Endodermal cell (in vitro differentiated cells): Measurements from ENCODE around the gene HLA-DPB1. TPM values are rescaled to one million over a fixed set of nuclear protein-coding genes. Genes with fewer than 3 reads are reported as not detected.
A peak's percentile ranks its signal among the peaks of the same experiment; 100 is the strongest.

Source experiments
- DNase-seq: peaks from one replicate; pipeline ENCODE4 v3.0.0-alpha.2; 2017
- H3K27ac ChIP-seq: 2 replicates; pipeline ENCODE4 v1.5.1; 2013; ENCODE audit warnings: mild to moderate bottlenecking, low read depth, low read length, moderate library complexity
- H3K27me3 ChIP-seq: 2 replicates; pipeline ENCODE4 v1.6.1; 2013; ENCODE audit warnings: mild to moderate bottlenecking, low read length, moderate library complexity; ENCODE audit not compliant: insufficient read depth, control insufficient read depth, poor library complexity, severe bottlenecking
- H3K36me3 ChIP-seq: 2 replicates; pipeline ENCODE4 v1.7.0; 2013; ENCODE audit warnings: mild to moderate bottlenecking, low read length, moderate library complexity; ENCODE audit not compliant: control insufficient read depth, insufficient read depth
- H3K4me1 ChIP-seq: one replicate; pipeline ENCODE4 v1.7.0; 2013; ENCODE audit warnings: low read length; ENCODE audit not compliant: control insufficient read depth, insufficient read depth
- H3K4me3 ChIP-seq: 2 replicates; pipeline ENCODE4 v1.5.1; 2013; ENCODE audit warnings: mild to moderate bottlenecking, low read length, moderate library complexity
- H3K9ac ChIP-seq: 2 replicates; pipeline ENCODE4 v1.6.1; 2013; ENCODE audit warnings: mild to moderate bottlenecking, low read length, moderate library complexity; ENCODE audit not compliant: poor library complexity, severe bottlenecking; ENCODE audit errors: extremely low read depth
- H3K9me3 ChIP-seq: 2 replicates; pipeline ENCODE4 v1.6.1; 2013; ENCODE audit warnings: mild to moderate bottlenecking, low read length, moderate library complexity; ENCODE audit not compliant: control insufficient read depth
- H3K27ac Mint-ChIP-seq: 2 replicates; pipeline ENCODE4 v1.8.0; 2020; ENCODE audit warnings: mixed read lengths
- H3K27me3 Mint-ChIP-seq: 2 replicates; pipeline ENCODE4 v1.8.0; 2021; ENCODE audit warnings: mild to moderate bottlenecking, mixed read lengths; ENCODE audit not compliant: insufficient read depth
- H3K36me3 Mint-ChIP-seq: 2 replicates; pipeline ENCODE4 v1.8.0; 2020; ENCODE audit warnings: low read depth, mixed read lengths
- H3K4me1 Mint-ChIP-seq: 2 replicates; pipeline ENCODE4 v1.8.0; 2020; ENCODE audit warnings: mixed read lengths
- H3K4me3 Mint-ChIP-seq: 2 replicates; pipeline ENCODE4 v1.8.0; 2020; ENCODE audit warnings: mild to moderate bottlenecking, moderate library complexity, mixed read lengths
- H3K9me3 Mint-ChIP-seq: 2 replicates; pipeline ENCODE4 v1.8.0; 2020; ENCODE audit warnings: mild to moderate bottlenecking, mixed read lengths
- CTCF ChIP-seq: fragments of 200-600 bp; sonication (generic); conservative IDR thresholded peaks from 2 replicates; pipeline ENCODE4 v1.5.0; 2021; ENCODE audit warnings: antibody characterized with exemption, mild to moderate bottlenecking
- WGBS, 2 experiments: methylation state at CpG; one replicate each; pipeline versions ENCODE4 v1.1.5 to v1.1.7; 2013; ENCODE audit warnings: missing lambda C conversion rate in 2 of 2, mixed read lengths in 1 of 2; ENCODE audit not compliant: insufficient coverage in 1 of 2, insufficient read length in 1 of 2; 5-methylcytosine and 5-hydroxymethylcytosine counted together
- total RNA-seq, 2 donors: library from RNA; stranded (reverse); fragmentation: NEBNext Ultra II Directional in 1 of 2; extraction: Animal tissue kit (Norgen Biotek cat#: 25700) in 1 of 2; gene quantifications; 2 replicates in 1 of 2; 3 replicates in 1 of 2; pipeline ENCODE4 v1.2.1, GENCODE V29; 2021

HLA-DPB1 gene
- total RNA-seq, 2 donors from 2014 or later = 13.5 to 20.6 TPM

GRCh38 chr6:33081098-33081824 is 5.5 kb downstream of the HLA-DPB1 start:
- Histone ChIP-seq H3K27me3 (peaks cover 18% of the 10 kb centered on the region), H3K36me3 (no peaks in the 10 kb centered on the region), H3K9me3 (no peaks in the 10 kb centered on the region), H3K27ac (no peak overlapping the region), H3K9ac (no peak overlapping the region), H3K4me3 (peak overlapping the region; percentile 75), H3K4me1 (no peaks in the 10 kb centered on the region)
- WGBS, 2 experiments = 89 to 90% methylated on average over 13 to 16 of the region's 16 CpGs
- Mint-ChIP-seq H3K9me3 (peaks cover 9% of the 10 kb centered on the region), H3K36me3 (peaks cover 12% of the 10 kb centered on the region), H3K4me3 (peak overlapping the region; percentile 74), H3K27ac (peak overlapping the region; percentile 91), H3K4me1 (peaks cover 11% of the 10 kb centered on the region), H3K27me3 (peaks cover 23% of the 10 kb centered on the region)
- TF ChIP-seq CTCF = no peak
- peak; percentile 53 for DNase-seq

GRCh38 chr6:33082702-33083101 is 6.9 kb downstream of the HLA-DPB1 start:
- peaks cover 22% of the 10 kb centered on the region for H3K27me3 Mint-ChIP-seq
- DNase-seq = peak; percentile 91
- H3K9ac ChIP-seq = no peak overlapping the region
- peaks cover 18% of the 10 kb centered on the region for H3K27me3 ChIP-seq
- no peaks in the 10 kb centered on the region for H3K4me1 ChIP-seq
- peaks cover 11% of the 10 kb centered on the region for H3K4me1 Mint-ChIP-seq
- no peaks in the 10 kb centered on the region for H3K9me3 ChIP-seq
- H3K4me3 Mint-ChIP-seq = no peak overlapping the region
- no peaks in the 10 kb centered on the region for H3K36me3 ChIP-seq
- H3K27ac Mint-ChIP-seq = no peak overlapping the region
- no peak overlapping the region for H3K4me3 ChIP-seq
- peak; percentile 81 for TF ChIP-seq CTCF
- WGBS, 2 experiments = 28 to 53% methylated on average over 2 of the region's 2 CpGs
- no peak overlapping the region for H3K27ac ChIP-seq
- H3K36me3 Mint-ChIP-seq = peaks cover 14% of the 10 kb centered on the region
- H3K9me3 Mint-ChIP-seq = peaks cover 9% of the 10 kb centered on the region

GRCh38 chr6:33085627-33086026 is 9.8 kb downstream of the HLA-DPB1 start:
- H3K27ac ChIP-seq = no peak overlapping the region
- Mint-ChIP-seq H3K9me3 (peaks cover 9% of the 10 kb centered on the region), H3K36me3 (peaks cover 14% of the 10 kb centered on the region), H3K27ac (no peak overlapping the region), H3K4me1 (peaks cover 9% of the 10 kb centered on the region), H3K27me3 (peaks cover 14% of the 10 kb centered on the region), H3K4me3 (no peak overlapping the region)
- H3K36me3 ChIP-seq = no peaks in the 10 kb centered on the region
- no peak overlapping the region for H3K9ac ChIP-seq
- peaks cover 6% of the 10 kb centered on the region for H3K27me3 ChIP-seq
- no peaks in the 10 kb centered on the region for H3K4me1 ChIP-seq
- no peak overlapping the region for H3K4me3 ChIP-seq
- WGBS, 2 experiments = 88 to 89% methylated on average over 5 to 8 of the region's 8 CpGs
- TF ChIP-seq CTCF = no peak
- no peak for DNase-seq
- H3K9me3 ChIP-seq = no peaks in the 10 kb centered on the region
